B cell (primary cell): ENCODE data around the gene ADAMTS17. TPM values are rescaled to one million over a fixed set of nuclear protein-coding genes. Genes with fewer than 3 reads are reported as not detected.
"Not testable (repeated sequence)": the region's sequence is repeated elsewhere in the genome, so short reads cannot be mapped to it uniquely, and the experiment has no call there.

Experiments
- ATAC-seq: fragments of 200-7000 bp; cut with Tn5 transposase; one replicate; pipeline ENCODE4 v1.10.0; 2021; ENCODE audit warnings: low read depth, mild to moderate bottlenecking, moderate number of reproducible peaks, moderate library complexity
- CTCF ChIA-PET: fragments of 350-600 bp; sonication (Branson Sonifier 250); formaldehyde crosslinking; loops from one replicate; lab custom pipeline; 2021; ENCODE audit warnings: antibody characterized with exemption, inconsistent platforms; lab: Charles Lee
- POLR2A ChIA-PET: fragments of 350-600 bp; sonication (Branson Sonifier 250); formaldehyde crosslinking; loops from one replicate; lab custom pipeline; 2021; ENCODE audit warnings: antibody characterized with exemption; lab: Charles Lee
- DNase-seq: peaks from one replicate; pipeline ENCODE4 v3.0.0; 2013
- H2AFZ ChIP-seq: 2 replicates; pipeline ENCODE4 v1.6.1; 2012; ENCODE audit warnings: mild to moderate bottlenecking, low read depth, low read length; ENCODE audit not compliant: insufficient read depth, poor library complexity, severe bottlenecking
- H3K27ac ChIP-seq, 2 donors: 1 replicate in 1 of 2; 2 replicates in 1 of 2; pipeline ENCODE4 v1.5.1; 2012 to 2013; ENCODE audit warnings: low read length in 2 of 2, mild to moderate bottlenecking in 2 of 2, moderate library complexity in 1 of 2
- H3K27me3 ChIP-seq, 4 experiments: fragments of 200-600 bp in 1 of 4; sonication (generic) in 1 of 4; replicated peaks in 1 of 4; 1 replicate in 2 of 4; 2 replicates in 2 of 4; pipeline versions ENCODE4 v1.6.1 to v1.7.0; 2013 to 2016; ENCODE audit warnings: low read length in 3 of 4, mild to moderate bottlenecking in 2 of 4, mixed read lengths in 1 of 4, moderate library complexity in 1 of 4; ENCODE audit not compliant: insufficient read depth in 4 of 4, control insufficient read depth in 3 of 4; ENCODE audit errors: control extremely low read depth in 1 of 4
- H3K36me3 ChIP-seq, 2 experiments: replicated peaks in 1 of 2; 1 replicate in 1 of 2; 2 replicates in 1 of 2; pipeline versions ENCODE4 v1.6.1 to v1.7.1; 2013; ENCODE audit warnings: low read length in 1 of 2; ENCODE audit not compliant: insufficient read depth in 2 of 2, control insufficient read depth in 1 of 2; ENCODE audit errors: control extremely low read depth in 1 of 2, extremely low read depth in 1 of 2
- H3K4me1 ChIP-seq, 2 donors: fragments of 200-600 bp in 1 of 2; sonication (generic) in 1 of 2; 1 replicate in 1 of 2; 2 replicates in 1 of 2; pipeline versions ENCODE4 v1.5.1 to v1.6.1; 2013 to 2017; ENCODE audit warnings: low read length in 2 of 2; ENCODE audit not compliant: control insufficient read depth in 2 of 2, insufficient read depth in 2 of 2
- H3K4me2 ChIP-seq: replicated peaks from 2 replicates; pipeline ENCODE3; 2012; ENCODE audit warnings: mild to moderate bottlenecking, low read depth, low read length; ENCODE audit not compliant: poor library complexity, severe bottlenecking
- H3K4me3 ChIP-seq, 5 experiments: fragments of 200-600 bp in 1 of 5; sonication (generic) in 1 of 5; 1 replicate in 3 of 5; 2 replicates in 2 of 5; pipeline versions ENCODE4 v1.5.1 to v1.7.0; 2011 to 2016; ENCODE audit warnings: low read length in 4 of 5, mild to moderate bottlenecking in 4 of 5, low read depth in 2 of 5, control low read depth in 1 of 5, moderate library complexity in 1 of 5; ENCODE audit not compliant: insufficient read depth in 1 of 5; ENCODE audit errors: control extremely low read depth in 1 of 5, extremely low read depth in 1 of 5
- H3K79me2 ChIP-seq: fragments of 200-600 bp; sonication (generic); one replicate; pipeline ENCODE4 v1.6.0; 2016; ENCODE audit warnings: low read length; ENCODE audit not compliant: control insufficient read depth, insufficient read depth
- H3K9ac ChIP-seq: fragments of 200-600 bp; sonication (generic); 2 replicates; pipeline ENCODE4 v1.6.1; 2017; ENCODE audit warnings: mild to moderate bottlenecking, low read length, moderate library complexity
- H3K9me3 ChIP-seq, 3 donors: one replicate each; pipeline versions ENCODE4 v1.6.1 to v1.7.1; 2013; ENCODE audit warnings: low read length in 2 of 3; ENCODE audit not compliant: control insufficient read depth in 2 of 3, insufficient read depth in 1 of 3; ENCODE audit errors: control extremely low read depth in 1 of 3
- H4K20me1 ChIP-seq: 2 replicates; pipeline ENCODE4 v1.6.0; 2012; ENCODE audit warnings: mild to moderate bottlenecking, low read length; ENCODE audit not compliant: insufficient read depth, control insufficient read depth, poor library complexity, severe bottlenecking
- H3K27ac Mint-ChIP-seq: one replicate; pipeline ENCODE4 v1.8.0; 2021; ENCODE audit warnings: mixed read lengths
- H3K27me3 Mint-ChIP-seq: one replicate; pipeline ENCODE4 v1.8.0; 2021; ENCODE audit warnings: mixed read lengths
- H3K4me1 Mint-ChIP-seq: one replicate; pipeline ENCODE4 v1.8.0; 2021; ENCODE audit warnings: mixed read lengths
- H3K4me3 Mint-ChIP-seq: one replicate; pipeline ENCODE4 v1.8.0; 2021; ENCODE audit warnings: mixed read lengths
- H3K9me3 Mint-ChIP-seq: one replicate; pipeline ENCODE4 v1.8.0; 2022; ENCODE audit warnings: mixed read lengths; ENCODE audit not compliant: insufficient read depth
- CTCF ChIP-seq: fragments of 200-600 bp; IDR thresholded peaks from one replicate; pipeline ENCODE4 v1.8.0; 2022; ENCODE audit warnings: antibody characterized with exemption, mild to moderate bottlenecking
- EZH2 ChIP-seq: IDR thresholded peaks from 2 replicates; pipeline ENCODE4 v1.6.1; 2012; ENCODE audit warnings: borderline replicate concordance, low read depth, mild to moderate bottlenecking, moderate library complexity, low read length; ENCODE audit not compliant: insufficient read depth, poor library complexity, severe bottlenecking
- WGBS: methylation state at CpG from one replicate; pipeline ENCODE4 v1.1.5; 2013; ENCODE audit warnings: missing lambda C conversion rate; ENCODE audit not compliant: insufficient coverage; 5-methylcytosine and 5-hydroxymethylcytosine counted together
- intact Hi-C: fragments of 100-400 bp; cut with micrococcal nuclease; formaldehyde crosslinking; loops from one replicate; pipeline ENCODE4 v1.10.0; 2022
- polyA plus RNA-seq: library from polyadenylated mRNA; depleted of rRNA; stranded (reverse); fragments of >200 nt; gene quantifications from 2 replicates; pipeline ENCODE4 v1.2.3, GENCODE V29; 2012
- total RNA-seq, 2 donors: library from RNA; stranded (reverse); fragments of 120-200 nt in 1 of 2; gene quantifications; 1 replicate in 1 of 2; 2 replicates in 1 of 2; pipeline versions ENCODE4 v1.2.3 to v1.2.4, GENCODE V29; 2013 to 2022

The ADAMTS17 gene
- total and polyA plus RNA-seq, 2 donors (not counting 1 experiment from before 2014, with no cell fraction given): 0.10 TPM; not detected in 1

- H3K27ac Mint-ChIP-seq: no peak overlapping the region
Observed at GRCh38 chr15:100339999-100340398, 1.8 kb downstream of the ADAMTS17 start.

GRCh38 chr15:100339451-100339850 lies 2.3 kb downstream of the ADAMTS17 start:
- peaks cover 57% of the 10 kb centered on the region for H3K27me3 Mint-ChIP-seq
- H3K4me1 Mint-ChIP-seq, DNase-seq, H4K20me1 ChIP-seq, H3K27ac ChIP-seq, H3K9me3 Mint-ChIP-seq, H3K79me2 ChIP-seq, H3K36me3 ChIP-seq, H3K27ac Mint-ChIP-seq, H3K4me3 ChIP-seq, H3K9ac ChIP-seq, POLR2A ChIA-PET, ATAC-seq, H2AFZ ChIP-seq, intact Hi-C loops, H3K4me2 ChIP-seq: not testable (repeated sequence)
- Histone ChIP-seq H3K4me1 (peaks cover 9 to 12% of the 10 kb centered on the region in 2 donors), H3K27me3 (peaks cover 0 to 55% (median 22%) of the 10 kb centered on the region in 4 experiments), H3K9me3 (peaks cover 0 to 17% (median 4%) of the 10 kb centered on the region in 3 donors)
- H3K4me3 Mint-ChIP-seq: peak overlapping the region; percentile 50
- CTCF ChIA-PET: interaction anchor here (5.5 kb wide), 1 partner anchor 11 kb away, joined by 33 read pairs; no protein-coding TSS in a partner anchor
- 56% methylated on average over 3 of the region's 7 CpGs for WGBS

More at GRCh38 chr15:100339999-100340398, 1.8 kb downstream of the ADAMTS17 start:
- intact Hi-C loops: loop anchor here (10.0 kb wide), 1 partner anchor 575 kb away; the partner anchor contains the start of gene LRRK1
- H3K4me3 ChIP-seq: no peak overlapping the region
- TF ChIP-seq CTCF (no peak), EZH2 (no peak)
- H3K36me3 ChIP-seq: no peaks in the 10 kb centered on the region
- no peaks in the 10 kb centered on the region for H4K20me1 ChIP-seq
- H2AFZ ChIP-seq: no peak overlapping the region
- H3K79me2 ChIP-seq: no peaks in the 10 kb centered on the region
- no peak for ATAC-seq
- POLR2A ChIA-PET: no interaction called here
- no peak overlapping the region for H3K9ac ChIP-seq
- CTCF ChIA-PET: interaction anchor here (5.5 kb wide), 1 partner anchor 11 kb away, joined by 33 read pairs; no protein-coding TSS in a partner anchor
- H3K9me3 ChIP-seq: peaks cover 0 to 16% (median 4%) of the 10 kb centered on the region in 3 donors
- DNase-seq: no peak
- H3K27ac ChIP-seq: no peak overlapping the region
- H3K4me2 ChIP-seq: no peak overlapping the region
- Mint-ChIP-seq H3K27me3 (peaks cover 52% of the 10 kb centered on the region), H3K9me3 (no peaks in the 10 kb centered on the region), H3K4me3 (peak overlapping the region; percentile 78), H3K4me1 (peaks cover 8% of the 10 kb centered on the region)
- WGBS: 93% methylated on average over 11 of the region's 12 CpGs
- H3K27me3 ChIP-seq: peaks cover 0 to 50% (median 22%) of the 10 kb centered on the region in 4 experiments
- peaks cover 9 to 12% of the 10 kb centered on the region in 2 donors for H3K4me1 ChIP-seq
